Left hindlimb (tissue), 1 donor: Measurements from ENCODE around the gene NUDT8.
"Not testable (repeated sequence)": the region's sequence is repeated elsewhere in the genome, so short reads cannot be mapped to it uniquely, and the experiment has no call there.

Source experiments
- DNase-seq: peaks from one replicate; pipeline ENCODE4 v3.0.0-alpha.2; 2018

NUDT8 gene

GRCh38 chr11:67627812-67628624 lies 1.7 kb downstream of the NUDT8 start:
- peak; percentile 31 for DNase-seq

GRCh38 chr11:67627441-67627811 lies 2.3 kb downstream of the NUDT8 start:
- DNase-seq = no peak

- peak; percentile 17 for DNase-seq
These were observed 2.8 kb downstream of the NUDT8 start for GRCh38 chr11:67626970-67627369.

- DNase-seq = peak; percentile 13
These were observed 3.5 kb downstream of the NUDT8 start for GRCh38 chr11:67626131-67626833.

GRCh38 chr11:67623795-67624194 lies 5.9 kb downstream of the NUDT8 start:
- DNase-seq = not testable (repeated sequence)

- DNase-seq = not testable (repeated sequence)
These were observed 6.8 kb downstream of the NUDT8 start for GRCh38 chr11:67622905-67623304.

- DNase-seq = not testable (repeated sequence)
These were observed 7.8 kb downstream of the NUDT8 start for GRCh38 chr11:67621928-67622327.

- not testable (repeated sequence) for DNase-seq
These were observed 9.1 kb downstream of the NUDT8 start for GRCh38 chr11:67620621-67621020.

GRCh38 chr11:67619683-67620618 lies 9.8 kb downstream of the NUDT8 start:
- not testable (repeated sequence) for DNase-seq

- not testable (repeated sequence) for DNase-seq
These were observed 10.7 kb downstream of the NUDT8 start for GRCh38 chr11:67618901-67619659.

GRCh38 chr11:67617243-67617953 lies 12.3 kb downstream of the NUDT8 start:
- no peak for DNase-seq

GRCh38 chr11:67616431-67617242 lies 13.1 kb downstream of the NUDT8 start:
- DNase-seq = no peak

GRCh38 chr11:67615728-67616430 lies 13.9 kb downstream of the NUDT8 start:
- no peak for DNase-seq

- no peak for DNase-seq
These were observed 14.7 kb downstream of the NUDT8 start for GRCh38 chr11:67614730-67615714.

GRCh38 chr11:67613960-67614715 lies 15.6 kb downstream of the NUDT8 start:
- DNase-seq = peak; percentile 70

- DNase-seq = no peak
These were observed 16.3 kb downstream of the NUDT8 start for GRCh38 chr11:67613313-67613959.

GRCh38 chr11:67612751-67613150 lies 17.0 kb downstream of the NUDT8 start:
- DNase-seq = no peak
